DMS153 (cell line): ENCODE measurements around the gene DNMT1.
"Not testable (repeated sequence)": the region's sequence is repeated elsewhere in the genome, so short reads cannot be mapped to it uniquely, and the experiment has no call there.

Experiments used
- DNase-seq: peaks from one replicate; lab custom pipeline; 2025; lab: John Stamatoyannopoulos, UW

DNMT1 gene

DNA sequence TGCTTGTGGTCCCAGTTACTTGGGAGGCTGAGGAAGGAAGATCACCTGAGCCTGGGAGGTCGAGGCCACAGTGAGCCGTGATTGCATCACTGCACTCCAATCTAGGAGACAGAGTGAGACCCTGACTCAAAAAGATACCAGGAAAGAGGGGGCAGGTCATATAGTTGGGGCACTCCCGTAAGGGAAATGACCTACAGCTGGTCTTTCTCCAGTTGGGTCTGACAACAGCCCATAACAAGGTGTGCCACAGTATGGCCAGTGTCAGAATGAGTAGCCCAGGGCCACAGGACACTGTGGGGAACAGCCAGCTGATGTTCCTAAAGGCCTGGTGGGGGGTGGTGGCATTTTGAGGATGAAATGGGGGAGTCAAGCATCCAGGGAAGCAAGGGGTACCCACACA lies 10.8 kb downstream of the DNMT1 start:
- no peak for DNase-seq

DNA sequence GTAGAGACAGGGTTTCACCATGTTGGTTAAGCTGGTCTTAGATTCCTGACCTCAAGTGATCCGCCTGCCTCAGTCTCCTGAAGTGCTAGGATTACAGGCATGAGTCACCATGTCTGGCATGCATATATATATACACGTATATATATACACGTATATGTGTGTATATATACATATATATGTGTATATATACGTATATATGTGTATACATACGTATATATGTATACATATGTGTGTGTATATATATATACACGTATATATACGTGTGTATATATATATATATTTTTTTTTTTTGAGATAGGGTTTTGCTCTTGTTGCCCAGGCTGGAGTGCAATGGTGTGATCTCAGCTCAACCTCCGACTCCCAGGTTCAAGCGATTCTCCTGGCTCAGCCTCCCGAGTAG lies 11.9 kb downstream of the DNMT1 start:
- DNase-seq: no peak

DNA sequence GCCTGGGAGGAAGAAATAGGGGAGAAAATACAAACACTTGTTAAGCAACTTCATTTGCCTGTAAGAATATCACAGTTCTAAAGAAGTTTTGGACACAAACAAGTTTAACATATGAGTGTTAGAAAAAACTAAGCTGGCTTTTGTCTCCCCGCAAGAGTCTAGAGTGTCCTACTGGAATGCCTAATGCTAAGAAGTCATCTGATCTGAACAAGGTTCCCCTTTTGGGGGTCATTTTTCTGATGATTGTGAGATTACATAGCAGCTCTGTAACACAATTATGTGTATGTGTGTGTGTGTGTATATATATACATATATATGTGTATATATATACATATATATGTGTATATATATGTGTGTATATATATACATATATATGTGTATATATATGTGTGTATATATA lies 12.7 kb downstream of the DNMT1 start:
- no peak for DNase-seq

DNA sequence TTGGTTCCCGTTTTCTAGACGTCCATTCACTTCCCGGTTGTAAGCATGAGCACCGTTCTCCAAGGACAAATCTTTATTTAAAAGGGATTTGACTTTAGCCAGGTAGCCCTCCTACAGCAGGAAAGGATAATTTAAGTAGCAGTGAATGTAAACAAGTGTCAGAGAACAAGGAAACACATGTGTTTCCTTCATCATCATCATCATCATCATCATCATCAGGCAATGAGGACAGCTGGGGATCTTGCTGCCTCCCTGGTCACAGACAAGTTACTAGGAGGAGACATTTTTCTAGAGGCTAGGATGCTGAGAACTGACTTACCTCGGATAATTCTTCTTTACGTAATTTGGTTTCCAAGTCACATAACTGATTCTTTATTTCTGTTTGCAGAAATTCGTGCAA lies 14.3 kb downstream of the DNMT1 start:
- DNase-seq: no peak

DNA sequence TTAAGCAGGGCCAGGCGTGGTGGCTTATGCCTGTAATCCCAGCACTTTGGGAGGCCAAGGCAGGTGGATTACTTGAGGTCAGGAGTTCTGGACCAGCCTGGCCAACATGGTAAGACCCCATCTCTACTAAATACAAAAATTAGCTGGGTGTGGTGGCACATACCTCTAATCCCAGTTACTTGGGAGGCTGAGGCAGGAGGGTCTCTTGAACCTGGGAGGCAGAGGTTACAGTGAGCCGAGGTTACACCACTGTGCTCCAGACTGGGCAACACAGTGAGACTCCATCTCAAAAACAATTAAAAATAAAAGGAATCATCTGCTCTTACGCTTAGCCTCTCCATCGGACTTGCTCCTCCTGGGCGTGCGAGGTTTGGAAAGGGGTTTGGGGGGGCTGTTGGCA lies 14.7 kb downstream of the DNMT1 start:
- not testable (repeated sequence) for DNase-seq

DNA sequence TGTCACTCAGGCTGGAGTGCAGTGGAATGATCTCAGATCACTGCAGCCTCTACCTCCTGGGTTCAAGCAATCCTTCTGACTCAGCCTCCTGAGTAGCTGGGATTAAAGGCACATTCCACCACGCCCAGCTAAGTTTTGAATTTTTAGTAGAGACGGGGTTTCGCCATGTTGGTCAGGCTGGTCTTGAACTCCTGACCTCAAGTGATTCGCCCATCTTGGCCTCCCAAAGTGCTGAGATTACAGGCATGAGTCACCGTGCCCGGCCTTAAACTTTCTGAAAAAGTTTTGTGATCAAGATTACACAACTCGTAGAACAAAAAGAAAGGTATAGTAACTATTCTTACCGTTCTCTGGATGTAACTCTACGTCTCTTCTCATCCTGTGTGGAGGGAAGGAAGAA lies 21.2 kb downstream of the DNMT1 start:
- DNase-seq: no peak

DNA sequence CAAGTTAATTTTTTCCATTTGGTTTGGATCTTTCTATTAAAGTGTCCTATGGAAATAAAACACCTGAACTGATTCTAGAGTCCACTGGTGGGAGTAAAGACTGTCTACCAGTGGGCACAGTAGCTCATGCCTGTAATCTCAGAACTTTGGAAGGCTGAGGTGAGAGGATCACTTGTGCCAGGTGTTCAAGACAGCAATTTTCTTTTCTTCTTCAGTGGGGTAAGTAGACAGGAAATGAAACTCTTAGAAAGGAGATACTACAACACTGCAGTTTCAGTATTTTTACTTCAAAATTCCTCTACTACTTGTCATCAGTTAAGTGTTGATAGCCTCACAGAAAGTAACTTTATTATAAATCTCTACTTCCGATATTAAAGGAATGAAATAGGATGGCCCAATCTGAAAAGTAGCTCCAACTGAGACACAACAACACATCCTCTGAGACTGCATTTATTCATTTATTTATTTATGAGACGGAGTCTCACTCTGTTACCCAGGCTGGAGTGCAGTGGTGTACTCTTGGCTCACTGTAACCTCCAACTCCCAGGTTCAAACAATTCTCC lies 26.3 kb downstream of the DNMT1 start:
- no peak for DNase-seq

DNA sequence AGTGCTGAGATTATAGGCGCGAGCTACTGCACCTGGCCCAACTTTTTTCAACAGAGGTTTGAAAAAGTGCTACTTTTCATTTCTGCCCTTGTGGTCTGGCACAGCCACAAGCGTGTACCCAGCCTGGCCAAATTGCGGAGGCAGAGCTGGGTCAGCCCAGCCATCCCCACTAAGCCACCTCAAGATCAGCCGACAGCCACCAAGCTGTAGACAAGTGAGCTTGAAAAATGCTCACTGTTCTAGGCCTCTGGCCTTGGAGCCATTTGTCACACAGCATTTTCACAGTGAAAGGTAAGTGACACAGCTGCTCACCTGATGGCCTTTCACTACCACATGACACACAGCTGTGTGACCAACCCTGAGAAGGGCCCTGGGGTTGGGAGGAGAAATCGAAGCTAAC lies 27.3 kb downstream of the DNMT1 start:
- DNase-seq: no peak

GRCh38 chr19:10166501-10166900 lies 28.3 kb downstream of the DNMT1 start:
- not testable (repeated sequence) for DNase-seq

GRCh38 chr19:10166046-10166445 lies 28.7 kb downstream of the DNMT1 start:
- no peak for DNase-seq

DNA sequence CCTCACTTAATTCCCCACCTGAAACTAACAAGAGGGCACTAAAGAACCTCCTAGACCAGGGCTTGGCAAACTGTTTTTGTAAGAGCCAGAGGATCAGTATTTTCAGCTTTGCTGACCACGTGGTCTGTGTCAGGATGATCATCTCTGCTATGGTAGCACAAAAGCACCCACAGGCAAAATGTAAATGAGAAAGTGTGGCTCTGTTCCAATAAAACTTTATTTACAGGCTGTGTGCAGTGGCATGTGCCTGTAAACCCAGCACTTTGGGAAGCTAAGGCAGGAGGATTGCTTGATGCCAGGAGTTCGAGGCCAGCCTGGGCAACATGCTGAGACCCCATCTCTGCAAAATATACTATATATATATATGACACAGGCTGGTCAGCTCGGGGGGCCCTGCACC lies 31.2 kb downstream of the DNMT1 start:
- no peak for DNase-seq

DNA sequence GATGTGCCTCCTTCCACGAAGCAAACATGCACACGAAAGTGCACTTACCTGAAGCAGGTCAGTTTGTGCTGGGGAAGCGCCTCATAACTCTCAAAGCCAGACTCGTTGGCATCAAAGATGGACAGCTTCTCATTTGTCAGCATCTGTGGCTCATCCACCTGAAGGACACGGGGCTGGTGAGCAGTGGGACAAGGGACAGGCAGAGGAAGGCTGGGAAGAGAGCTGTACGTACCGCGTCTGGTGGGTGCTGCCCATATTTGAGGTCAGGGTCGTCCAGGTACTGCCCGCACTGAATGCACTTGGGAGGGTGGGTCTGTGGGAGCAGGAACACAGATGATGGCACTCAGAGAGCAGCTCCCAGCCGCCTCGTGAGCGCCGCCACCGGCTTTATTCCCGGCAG lies 35.1 kb downstream of the DNMT1 start:
- DNase-seq: no peak

GRCh38 chr19:10158485-10158884 lies 36.3 kb downstream of the DNMT1 start:
- DNase-seq: no peak

- no peak for DNase-seq
Observed at GRCh38 chr19:10158071-10158470, 36.7 kb downstream of the DNMT1 start.

DNA sequence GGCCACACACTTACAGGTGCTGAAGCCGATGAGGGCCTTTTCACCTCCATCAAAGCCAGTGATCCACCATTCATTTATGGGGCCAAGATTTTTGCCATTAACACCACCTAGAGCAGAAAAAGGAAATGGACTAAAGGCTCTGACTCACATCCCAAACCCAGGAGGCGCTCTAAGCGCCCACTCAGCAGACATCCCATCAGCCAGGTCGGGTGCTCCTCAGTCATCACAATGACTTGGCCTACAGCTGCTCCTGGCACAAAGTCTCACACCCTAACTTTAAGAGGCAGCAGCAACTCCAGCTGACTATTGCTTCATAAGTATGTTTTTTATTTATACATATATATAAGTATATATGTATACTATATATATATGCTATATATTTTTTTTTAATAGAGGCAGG lies 38.9 kb downstream of the DNMT1 start:
- DNase-seq: no peak

DNA sequence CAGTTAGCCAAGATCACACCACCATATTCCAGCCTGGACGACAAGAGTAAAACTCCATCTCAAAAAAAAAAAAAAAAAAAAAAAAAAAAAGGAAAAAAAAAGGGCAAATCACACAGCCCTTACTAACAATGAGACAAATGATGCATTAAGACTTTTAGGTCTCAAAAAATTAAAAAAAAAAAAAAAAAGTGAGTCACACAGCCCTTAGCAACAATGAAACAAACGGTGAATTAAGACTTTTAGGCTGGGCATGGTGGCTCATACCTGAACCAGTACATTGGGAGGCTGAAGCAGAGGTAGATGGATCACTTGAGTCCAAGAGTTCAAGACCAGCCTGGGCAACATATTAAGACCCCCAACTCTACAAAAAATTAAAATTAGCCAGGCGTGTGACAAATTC lies 42.7 kb downstream of the DNMT1 start:
- no peak for DNase-seq

GRCh38 chr19:10151521-10151920 lies 43.2 kb downstream of the DNMT1 start:
- DNase-seq: no peak

GRCh38 chr19:10149427-10149826 lies 45.3 kb downstream of the DNMT1 start:
- no peak for DNase-seq

GRCh38 chr19:10146142-10146541 lies 48.6 kb downstream of the DNMT1 start:
- no peak for DNase-seq

- no peak for DNase-seq
Observed at GRCh38 chr19:10145031-10145430, 49.7 kb downstream of the DNMT1 start.

GRCh38 chr19:10144361-10144760 lies 50.4 kb downstream of the DNMT1 start:
- DNase-seq: no peak

DNA sequence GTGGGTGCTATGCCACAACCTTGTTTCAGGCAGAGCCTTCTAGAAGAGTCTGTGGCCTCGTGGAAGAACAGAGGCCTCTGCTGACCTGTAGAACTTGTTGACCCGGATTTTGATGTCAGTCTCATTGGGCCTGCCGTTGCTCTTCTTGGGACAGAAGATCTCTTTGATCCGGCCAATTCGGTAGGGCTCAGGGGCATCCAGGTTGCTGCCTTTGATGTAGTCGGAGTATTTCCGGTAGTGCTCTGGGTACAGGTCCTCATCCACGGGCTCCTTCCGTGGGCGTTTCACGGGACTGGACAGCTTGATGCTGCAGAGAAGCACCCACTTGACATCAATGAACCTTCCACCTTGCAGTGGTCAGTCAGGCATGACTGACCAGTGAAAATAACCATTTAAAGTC lies 51.1 kb downstream of the DNMT1 start:
- DNase-seq: no peak

- no peak for DNase-seq
Observed at GRCh38 chr19:10142701-10143375, 51.9 kb downstream of the DNMT1 start.

DNA sequence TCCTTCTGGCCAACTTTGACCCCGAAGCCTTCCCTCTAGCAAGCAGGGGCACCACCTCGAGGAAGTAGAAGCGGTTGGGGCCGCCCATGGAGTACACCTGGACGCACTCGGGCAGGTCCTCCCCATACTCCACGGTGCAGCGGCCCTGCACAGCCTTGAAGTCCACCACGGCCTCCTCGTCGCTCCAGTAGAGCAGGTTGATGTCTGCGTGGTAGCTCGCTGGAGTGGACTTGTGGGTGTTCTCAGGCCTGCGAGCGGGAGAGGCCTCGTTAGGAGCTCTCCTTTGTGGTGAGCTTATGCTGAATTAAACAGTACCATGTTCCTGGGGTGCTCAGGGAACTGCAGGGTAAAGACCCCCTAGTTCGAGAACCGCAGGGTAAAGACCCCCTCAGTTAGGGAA lies 52.8 kb downstream of the DNMT1 start:
- DNase-seq: no peak
